ACHN (cell line): ENCODE measurements around the gene CALML3.
"Not testable (repeated sequence)": the region's sequence is repeated elsewhere in the genome, so short reads cannot be mapped to it uniquely, and the experiment has no call there.

Source experiments
- DNase-seq: peaks from one replicate; pipeline ENCODE4 v3.0.0-alpha.2; 2015
- in situ Hi-C: cut with HindIII; loops from 2 replicates; pipeline ENCODE4 v1.10.0; 2017; ENCODE audit warnings: low sequenced_read_pairs, low pct_ligation_motif_present, low pct_unique_long_range_greater_than_20kb

CALML3 gene

DNA sequence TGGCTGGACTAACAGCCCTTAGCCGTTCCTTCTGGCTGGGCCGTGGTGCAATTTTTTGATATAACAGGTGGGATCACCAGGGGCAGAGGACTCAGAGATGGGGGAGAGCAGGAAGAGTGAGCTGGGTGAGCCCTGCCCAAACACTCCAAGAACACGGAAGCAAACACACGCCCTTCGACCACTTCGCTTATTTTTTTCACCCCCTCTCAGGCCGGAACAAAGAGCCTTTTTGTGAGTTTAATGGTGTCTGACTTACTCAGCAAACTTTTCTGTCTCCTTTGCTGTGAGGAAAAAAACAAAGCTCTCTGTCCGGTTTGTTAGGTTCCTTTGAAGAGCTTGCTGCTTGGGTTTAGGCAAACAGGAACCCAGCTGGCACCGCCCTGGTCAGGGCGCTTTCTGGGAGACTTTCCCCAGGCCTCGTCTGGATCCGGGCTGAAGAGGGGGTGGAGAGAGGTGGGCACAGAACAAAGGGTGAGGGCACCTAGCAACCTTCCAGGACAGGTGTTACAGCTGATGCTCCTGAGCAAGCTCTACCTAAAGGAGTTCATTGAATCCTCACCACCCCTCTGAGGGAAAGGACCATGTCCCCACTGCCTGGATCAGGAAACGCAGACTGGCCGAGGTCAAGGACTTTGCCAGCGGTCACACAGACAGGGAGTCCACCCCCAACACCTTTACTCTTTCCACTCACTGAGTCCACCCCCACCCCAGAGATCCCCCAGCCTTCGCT, 23.3 kb downstream of the CALML3 start:
- DNase-seq, result no peak
- in situ Hi-C loops, result no loop called here

DNA sequence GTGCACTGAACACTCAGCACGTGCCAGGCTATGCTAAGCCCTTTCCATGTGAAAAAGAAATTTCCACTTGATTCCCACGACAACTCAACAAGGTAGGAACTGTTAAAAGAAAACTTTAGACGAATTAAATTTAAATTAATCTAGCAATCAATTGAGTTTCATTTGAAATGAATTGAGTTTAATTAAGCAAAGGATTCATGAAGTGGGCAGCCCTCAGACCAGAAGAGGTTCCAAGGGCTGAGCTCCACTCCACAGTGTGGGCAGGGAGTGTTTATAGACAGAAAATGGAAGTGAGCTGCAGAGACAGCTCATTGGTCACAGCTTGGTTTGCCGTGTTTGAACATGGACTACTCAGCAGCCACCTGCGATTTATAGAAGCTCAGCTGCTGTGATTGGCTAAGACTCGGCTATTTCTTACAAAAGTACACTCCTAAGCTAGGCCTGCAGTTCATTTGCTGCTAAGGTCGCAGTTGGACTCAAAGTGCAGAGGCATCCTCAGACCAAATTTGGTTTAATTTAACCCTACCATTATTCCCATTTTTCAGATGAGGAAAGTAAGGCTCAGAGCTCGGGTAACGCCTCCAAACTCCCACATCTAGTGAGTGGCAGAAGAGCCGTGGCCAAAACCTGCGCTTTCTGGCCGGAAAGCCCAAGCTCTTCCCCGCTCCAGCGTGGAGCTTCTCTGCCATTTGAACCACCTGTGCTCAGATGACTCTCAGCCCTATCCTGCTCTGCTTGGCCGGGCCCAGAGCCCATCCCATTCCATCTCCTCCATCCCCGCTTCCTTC, 24.9 kb downstream of the CALML3 start:
- in situ Hi-C loops, result no loop called here
- no peak for DNase-seq

DNA sequence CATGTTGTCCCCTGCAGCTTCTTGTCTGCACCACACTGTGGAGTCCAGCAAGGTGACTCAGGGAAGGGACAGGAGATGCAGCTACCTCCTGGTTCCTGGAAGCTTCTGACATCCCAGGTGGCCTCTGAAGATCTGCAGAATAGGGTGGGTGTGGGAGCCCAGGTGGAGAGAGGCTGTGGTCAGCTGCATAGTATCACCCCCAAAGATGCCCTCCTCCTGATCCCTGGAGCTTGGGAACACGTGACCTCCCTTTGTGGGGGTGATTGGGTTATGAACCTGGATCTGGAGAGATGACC, 25.4 kb downstream of the CALML3 start:
- no peak for DNase-seq
- in situ Hi-C loops, result no loop called here

DNA sequence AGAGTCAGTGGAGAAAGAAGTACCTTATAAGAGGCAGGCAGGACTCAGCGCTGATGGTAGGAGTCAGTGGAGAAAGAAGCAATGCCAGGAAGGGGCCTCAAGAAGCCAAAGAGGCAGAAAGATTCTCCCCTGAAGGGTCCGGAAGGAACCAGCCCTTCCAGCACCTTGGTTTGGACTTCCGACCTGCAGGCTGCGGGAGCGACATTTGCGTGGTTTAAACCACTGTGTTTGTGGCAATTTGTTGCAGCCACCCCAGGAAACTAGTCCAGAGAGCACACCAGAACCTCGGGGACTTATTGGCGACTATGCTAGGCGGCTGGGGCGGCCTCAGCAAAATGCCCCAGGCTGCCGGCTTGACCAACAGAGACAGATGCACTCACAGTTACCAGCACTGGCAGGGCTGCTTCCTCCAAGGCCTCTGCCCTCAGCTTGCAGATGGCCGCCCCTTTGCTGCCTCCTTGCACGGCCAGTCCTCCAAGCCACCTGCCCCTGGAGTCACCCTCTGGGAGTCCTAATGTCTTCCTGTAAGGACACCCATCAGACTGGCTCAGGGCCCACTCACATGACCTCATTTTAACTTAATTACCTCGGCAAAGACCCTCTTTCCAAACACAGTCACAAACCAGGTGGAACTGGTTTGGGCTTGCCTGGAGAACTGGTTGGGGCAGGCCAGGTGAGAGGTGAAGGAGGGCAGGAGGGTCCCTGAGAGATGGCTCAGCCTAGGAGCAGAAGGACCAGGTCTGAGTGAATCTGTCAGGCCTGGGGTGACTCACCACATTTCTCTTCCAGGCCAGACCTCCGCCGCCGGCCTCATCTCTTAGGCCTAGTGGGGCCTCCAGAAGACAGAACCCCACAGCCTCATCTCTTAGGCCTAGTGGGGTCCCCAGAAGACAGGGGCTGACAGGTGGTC, 26.1 kb downstream of the CALML3 start:
- DNase-seq, result no peak
- in situ Hi-C loops, result no loop called here

DNA sequence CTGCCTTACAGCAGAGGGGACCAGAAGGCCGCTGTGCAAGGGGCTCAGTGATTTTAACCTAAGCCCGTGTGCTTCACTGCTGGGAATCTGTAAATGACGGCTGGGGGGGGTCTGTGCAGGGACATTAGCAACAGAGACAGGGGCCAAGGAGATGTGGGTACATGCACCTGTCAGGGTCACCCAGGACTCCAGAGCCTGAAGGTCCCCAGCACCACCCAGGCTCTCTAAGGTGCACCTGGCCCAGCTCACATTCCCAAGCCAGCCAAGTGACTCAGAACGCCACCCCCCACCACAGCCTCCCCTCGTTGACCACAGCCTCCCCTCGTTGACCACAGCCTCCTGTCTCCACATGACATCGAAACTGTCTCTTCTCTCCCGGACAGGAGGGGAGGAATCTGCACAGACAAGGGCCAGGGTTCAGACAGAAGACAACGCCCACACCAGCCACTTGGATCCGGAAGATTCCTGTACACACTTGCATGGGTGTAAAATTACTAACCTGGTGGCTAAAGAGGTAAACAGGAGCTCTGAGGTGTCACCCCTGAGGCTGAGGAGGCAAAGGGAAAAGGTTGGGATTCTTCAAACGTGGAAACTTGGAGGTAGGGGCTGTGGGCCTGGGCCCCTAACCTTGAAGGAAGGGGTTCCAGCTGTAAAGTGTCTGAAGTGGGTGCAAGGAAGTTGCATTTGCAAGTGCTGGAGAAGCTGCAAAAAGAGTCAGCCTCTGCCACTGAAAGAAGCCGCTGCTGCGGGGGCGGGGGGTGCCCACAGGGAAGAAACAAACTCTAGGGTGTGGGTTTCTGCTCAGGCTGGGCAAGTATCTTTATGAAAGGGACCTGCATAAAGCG, 27.0 kb downstream of the CALML3 start:
- peak; percentile 11 for DNase-seq
- in situ Hi-C loops, result no loop called here

DNA sequence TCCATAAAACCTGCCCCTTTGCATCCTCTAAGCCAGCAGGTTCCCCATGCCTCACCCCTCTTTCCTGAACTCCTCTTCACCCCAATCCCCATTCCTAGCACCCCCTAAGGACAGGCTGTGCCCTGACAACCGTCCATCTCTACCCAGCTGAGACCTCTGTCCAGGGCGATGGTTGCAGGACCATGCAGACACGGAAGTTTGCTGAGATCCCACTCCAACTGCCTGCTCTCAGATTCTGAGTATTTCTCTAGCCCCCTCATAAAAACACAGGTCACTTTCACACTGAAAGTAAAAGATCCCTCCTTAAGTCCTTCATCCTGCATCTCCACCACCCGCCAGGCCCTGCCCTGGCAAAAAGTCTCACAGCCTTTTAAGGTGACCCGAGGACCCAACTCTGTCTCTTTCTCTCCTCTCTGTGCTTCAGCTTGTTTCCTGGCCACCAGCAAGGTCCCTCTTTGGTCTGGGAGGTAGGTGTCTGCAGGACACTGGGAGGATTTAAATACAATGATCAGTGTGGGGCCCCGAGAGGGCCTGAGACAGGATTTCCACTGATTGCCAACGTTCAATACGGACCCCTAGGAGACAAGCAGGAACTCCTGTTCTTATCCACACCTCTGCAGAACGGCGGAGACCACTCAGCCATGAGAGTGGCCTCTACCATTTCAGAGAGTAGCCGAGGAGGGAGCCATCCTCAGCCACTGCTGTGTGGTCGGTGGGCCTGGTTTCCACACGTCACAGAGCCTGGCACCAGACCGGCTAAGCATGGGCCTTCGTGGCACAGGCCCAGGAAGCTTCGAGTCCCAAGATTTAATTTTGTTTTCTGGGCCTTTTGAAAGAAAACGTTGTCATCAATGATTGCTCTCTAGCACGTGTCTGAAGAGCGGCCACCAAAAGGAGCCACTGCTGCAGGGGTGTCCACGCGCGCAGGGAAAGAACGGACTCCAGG, 27.9 kb downstream of the CALML3 start:
- no peak for DNase-seq
- in situ Hi-C loops, result no loop called here

DNA sequence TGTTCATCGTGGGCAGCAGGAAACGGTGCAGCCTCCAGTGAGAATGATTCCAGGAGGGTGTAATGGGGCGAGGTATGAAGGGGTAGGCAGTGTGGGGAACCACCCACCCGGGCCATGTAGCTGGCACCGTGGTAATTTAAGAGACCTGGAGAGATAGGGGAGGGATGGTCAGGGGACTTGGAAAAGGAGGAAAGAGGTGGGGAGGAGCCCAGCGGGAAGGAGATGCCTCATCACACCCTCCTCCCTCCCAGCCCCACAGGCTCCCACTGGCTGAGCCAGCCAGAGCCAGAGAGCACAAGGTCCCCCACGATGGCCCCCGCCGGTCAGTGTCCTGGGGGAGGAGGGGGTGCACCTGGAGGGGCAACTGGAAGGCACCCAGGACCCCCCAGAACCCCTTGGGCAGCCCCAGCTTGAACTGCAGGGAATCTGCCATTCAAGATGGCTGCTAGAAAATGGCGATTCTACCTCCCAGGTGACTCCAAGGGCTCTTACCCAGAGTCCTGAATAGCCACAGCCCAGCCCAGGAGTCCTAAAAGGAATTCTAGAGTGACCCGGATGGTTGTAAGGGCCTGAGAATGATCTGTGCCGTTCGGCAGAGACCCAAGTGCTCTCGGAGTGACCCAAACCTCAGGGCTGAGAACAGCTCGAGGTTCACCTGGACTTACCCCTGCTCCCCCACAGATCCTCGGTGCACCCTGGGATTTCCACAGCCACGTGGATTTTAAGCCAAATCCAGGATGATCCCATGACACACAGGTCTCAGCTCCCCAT, 28.8 kb downstream of the CALML3 start:
- in situ Hi-C loops, result no loop called here
- DNase-seq, result no peak

DNA sequence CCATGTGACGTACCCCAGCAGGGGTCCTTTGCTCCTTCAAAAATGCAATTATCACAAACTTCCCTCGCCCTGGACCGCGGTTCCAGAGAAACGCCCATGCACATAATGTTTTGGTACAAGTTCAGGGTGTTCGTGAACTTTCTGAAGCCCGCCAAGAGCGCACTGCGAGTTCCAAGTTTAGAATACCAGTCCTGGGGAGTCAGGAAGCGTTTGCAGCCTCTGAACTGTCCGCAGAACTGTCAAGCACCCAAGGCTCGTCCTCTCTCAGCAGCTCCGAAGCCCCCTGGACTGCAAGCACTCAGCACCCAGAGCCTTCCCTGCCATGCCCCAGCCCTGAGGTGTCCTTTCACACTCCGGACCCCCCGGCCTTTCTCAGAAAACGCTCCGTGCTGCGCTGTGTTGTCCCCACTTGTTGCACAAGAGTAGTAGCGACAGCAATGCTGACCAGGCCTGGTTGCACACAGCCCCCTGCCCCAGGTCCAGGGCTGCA, 30.3 kb downstream of the CALML3 start:
- no peak for DNase-seq
- in situ Hi-C loops, result no loop called here

DNA sequence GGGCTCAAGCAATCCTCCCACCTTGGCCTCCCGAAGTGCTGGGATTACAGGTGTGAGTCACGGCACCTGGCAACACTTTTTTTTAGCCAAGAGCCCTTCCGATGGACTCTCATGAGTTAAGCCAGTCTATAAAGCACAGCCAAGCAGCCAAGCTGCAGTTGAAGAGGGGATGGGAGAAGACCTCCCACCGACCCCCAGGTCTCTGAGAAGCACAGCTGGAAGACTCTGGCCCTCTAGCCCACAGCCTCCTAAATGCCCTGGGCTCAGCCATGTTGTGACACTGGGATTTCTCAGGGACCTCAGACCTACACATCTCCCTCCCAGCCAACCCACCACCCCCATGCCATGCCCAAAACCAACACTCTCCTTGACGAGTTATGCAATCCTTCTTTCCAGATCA, 31.1 kb downstream of the CALML3 start:
- DNase-seq, result no peak
- in situ Hi-C loops, result no loop called here

DNA sequence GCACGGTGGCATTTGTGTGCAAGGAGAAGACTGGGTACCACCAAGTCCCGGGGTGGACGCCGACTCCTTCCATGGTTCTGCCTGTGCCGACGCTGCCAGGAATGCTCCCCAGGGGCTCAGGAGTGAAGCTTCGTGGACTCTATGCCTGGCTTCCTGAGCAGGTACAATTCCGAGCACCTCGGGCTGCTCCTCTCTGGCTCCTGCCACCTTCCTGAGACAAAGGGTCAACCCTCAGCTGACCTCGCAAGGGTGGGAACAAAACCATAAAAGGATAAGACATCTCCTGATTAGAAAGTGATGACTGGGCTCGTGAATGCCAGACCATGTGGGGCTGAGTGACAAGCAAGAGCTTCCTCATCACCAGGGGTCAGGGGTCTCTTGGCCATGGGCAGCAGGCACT, 31.8 kb downstream of the CALML3 start:
- no peak for DNase-seq
- in situ Hi-C loops, result no loop called here

DNA sequence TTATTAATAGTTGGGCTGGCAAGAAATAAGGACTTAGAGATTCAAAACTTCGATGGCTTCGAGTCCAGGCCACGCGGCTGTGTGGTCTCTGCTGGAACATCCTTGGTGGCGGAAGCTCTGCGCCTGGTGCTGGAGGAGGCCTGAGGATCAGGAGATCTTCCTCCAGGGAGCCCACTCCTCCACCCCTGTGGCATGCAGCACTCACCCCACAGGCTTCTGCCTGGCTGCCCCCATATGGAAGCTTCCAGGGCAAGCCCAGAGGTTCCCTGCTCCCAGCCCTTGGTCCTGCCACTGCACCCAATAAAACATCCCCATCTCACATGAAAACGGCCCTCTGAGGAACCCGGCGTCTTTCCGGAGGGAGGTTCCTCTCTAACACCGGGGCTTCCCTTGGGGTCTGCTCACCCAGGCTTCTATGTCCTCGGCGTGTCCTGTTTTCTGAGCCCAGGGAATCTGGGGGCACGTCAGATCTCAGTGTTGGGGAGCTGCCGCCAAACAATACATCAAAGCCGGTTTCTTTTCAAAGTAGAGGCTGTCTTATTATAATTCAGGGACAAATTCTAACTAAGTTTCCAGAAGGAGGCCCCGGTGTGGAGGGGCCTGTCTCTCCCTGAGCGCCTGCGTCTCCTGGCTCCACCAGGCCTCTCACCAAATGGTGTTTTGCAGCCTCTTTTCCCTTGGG, 32.4 kb downstream of the CALML3 start:
- in situ Hi-C loops, result no loop called here
- DNase-seq, result no peak

DNA sequence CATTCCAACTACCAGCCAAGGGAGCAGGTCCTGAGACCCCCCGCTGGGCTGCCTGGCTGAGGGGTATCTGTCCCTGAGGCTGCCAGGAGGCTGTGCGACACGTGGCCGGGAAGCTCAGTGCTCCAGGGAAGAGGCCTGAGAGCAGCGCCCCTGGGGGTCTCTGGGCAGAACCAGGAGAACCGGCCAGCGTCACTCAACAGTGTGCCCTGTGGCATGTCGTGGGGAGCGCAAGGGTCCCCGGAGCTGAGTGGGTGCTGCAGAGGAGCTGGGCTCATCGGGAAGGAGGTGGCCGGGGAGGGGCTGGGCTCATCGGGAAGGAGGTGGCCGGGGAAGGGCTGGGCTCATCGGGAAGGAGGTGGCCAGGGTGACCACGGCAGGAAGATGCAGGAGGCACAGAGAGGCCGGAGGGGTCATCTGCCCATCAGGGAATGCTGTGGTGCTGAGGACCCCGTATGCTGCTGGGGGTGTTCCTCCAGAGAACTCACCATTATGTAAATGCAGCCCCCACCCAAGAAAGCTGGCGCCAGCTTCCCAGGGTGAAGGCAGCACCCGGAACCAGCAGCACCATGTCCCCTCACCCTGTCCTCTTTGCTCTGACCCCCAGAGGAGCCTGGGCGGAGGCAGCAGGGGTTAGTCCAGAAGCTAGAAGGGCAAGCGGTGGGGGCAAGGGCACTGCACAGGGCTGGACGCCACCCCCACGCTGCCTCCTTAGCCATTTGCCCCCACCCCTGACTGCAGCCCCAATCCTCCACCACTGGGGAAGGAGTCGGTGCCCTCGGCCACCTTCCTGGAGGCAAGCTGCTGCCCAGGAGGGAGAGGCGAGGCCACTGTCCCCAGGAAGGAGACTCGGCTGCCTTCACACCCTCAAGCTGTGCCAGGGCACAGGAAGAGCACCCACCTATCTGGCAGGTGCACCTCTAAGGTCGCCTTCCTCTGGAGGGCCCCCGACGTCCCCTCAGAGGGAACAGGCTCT, 33.3 kb downstream of the CALML3 start:
- DNase-seq, result no peak
- in situ Hi-C loops, result no loop called here

DNA sequence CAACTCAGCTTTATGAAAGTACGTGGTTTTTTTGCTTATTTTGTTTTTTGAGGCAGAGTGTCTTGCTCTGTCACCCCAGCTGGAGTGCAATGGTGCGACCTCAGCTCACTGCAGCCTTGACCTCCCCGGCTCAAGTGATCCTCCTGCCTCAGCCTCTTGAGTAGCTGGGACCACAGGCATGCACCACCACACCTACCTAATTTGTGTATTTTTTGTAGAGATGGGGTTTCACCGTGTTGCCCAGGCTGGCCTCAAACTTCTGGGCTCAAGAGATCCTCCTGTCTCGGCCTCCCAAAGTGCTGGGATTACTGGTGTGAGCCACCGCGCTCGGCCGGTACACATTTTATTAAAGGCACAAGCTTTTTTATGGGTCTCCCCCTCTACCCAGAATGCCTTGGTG, 34.3 kb downstream of the CALML3 start:
- DNase-seq, in situ Hi-C loops: not testable (repeated sequence)

DNA sequence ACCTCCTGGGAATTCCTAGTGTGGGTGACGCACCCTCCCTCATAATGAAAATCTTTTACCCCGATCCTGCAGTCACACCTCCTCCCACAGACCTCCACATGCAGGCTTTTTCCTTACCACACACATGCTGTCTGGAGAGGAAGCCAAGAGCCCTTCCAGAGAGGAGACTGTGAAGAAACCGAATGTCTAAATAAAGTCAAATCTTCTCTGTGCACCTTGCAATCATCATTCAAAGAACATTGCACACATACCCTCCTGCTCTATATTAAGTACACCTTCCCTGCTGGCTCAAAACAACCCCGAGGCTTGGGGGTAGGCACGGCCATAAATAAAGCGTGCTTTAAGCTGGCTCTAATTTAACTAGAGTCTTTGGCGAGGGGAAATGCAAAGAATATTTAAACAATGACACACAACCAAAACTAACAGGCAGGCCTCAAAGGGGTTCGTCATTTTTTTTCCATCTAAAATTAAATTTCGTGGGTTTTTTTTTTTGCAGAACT, 34.9 kb downstream of the CALML3 start:
- in situ Hi-C loops, result no loop called here
- DNase-seq, result no peak
